Inflammatory macrophage treated with lipopolysaccharide for 1 hour (primary cell): Measurements from ENCODE around the gene TUBG2.

Source experiments
- DNase-seq, 2 donors: peaks; one replicate each; pipeline ENCODE4 v3.0.0-alpha.2; 2020 to 2022

Gene TUBG2

DNA sequence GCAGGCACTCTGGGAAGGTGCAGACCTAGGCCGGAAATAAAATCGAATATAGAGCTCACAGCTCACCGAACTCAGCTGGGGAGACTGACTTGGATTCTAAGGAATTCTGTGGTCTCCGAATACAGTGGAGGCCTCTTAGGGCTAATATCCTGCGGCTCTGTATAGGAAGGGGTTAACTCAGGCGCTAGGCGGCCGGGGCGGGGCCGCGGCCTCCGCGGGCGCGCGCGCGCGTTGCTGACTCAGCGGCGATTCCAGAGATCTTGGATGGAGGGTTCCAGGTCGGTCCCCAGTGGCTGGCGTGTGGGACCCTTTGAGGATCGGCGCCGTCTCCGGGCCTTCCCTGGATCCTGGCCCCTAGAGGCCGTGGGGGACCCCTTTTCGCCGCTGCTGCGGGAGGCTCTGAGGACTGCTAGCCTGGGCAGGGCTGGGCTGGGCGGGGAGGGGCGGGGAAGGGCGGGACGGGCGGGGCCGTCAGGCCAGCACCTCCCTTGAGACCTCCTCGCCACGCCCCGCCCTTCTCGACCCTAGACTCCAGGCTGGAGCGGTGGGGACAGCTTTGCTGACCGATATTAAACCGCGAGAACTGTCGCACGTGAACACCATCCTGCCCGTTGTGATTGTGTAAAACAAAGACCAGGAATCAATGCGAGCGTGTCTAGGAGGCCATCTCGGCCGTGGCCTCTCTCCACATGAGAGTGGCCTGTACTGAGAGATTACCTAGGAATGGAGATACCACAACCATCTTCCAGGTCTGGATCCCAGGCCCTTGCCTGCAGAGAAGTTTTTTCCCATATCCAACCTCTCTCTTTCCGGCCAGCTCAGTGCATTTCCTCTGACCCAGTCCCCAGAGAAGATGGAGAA is 19.1 kb downstream of the TUBG2 start:
- DNase-seq, result peak; percentile 69 to 79

DNA sequence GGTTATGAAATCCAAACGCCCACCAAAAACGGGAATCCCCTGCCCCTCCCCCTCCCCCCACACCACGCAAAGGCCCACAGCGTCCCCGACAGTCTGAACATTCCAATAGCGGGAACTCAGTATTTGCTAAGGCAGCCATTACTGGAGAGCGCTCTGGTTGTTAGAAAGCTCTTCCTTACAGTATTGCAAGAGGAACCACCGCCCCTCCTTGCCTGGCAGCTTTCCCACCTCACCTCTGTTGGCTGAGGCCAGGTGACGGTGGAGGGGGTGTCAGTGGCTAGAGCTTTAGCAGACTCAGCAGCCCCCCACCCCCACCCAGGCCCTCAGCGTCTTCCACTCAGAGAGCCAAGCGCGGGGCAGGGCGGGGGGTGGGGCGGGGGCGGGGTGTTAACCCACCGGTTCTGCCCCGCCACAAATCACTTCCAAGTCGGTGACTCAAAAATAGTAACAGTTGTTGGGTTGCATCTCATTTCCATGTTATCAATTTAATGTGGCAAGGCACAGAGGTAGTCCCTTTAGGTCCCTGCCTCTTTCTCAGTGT is 19.9 kb downstream of the TUBG2 start:
- peak; percentile 73 to 80 for DNase-seq

DNA sequence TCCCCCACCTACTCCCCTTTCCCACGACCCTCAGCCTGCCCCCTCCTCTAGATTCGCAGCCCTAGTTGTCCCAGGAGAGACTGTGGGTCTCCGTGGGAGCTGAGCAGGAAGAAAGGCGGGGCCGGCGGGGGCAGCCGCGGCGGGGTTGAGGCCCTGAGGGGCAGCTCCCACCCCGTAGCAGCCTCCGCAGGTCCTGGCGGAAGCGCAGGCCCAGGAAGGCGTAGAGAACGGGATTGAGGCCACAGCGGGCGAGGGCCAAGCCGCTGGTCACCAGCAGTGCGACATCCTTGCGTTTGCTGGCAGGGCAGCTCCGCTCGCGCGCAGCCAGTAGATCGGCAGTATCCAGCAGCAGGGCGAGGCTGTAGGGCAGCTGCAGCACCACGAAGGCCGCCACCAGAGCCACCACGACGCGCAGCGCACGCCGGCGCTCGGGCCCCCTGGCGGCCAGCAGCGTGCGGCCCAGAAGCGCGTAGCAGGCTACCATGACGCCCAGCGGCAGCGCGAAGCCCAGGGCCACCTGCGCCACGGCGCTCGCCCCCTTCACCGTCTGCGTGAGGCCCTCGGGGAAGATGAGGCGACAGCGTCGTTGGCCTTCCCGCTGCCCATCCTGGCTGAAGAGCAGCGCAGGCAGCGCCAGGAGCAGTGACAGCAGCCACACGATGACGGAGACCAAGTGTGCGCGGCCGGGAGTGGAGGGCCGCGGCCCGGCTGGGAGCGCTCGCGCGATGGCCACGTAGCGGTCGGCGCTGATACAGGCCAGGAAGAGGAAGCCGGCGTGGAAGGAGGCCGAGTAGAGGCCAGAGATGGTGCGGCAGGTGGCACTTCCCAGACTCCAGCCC is 20.6 kb downstream of the TUBG2 start:
- peak; percentile 64 to 75 for DNase-seq

DNA sequence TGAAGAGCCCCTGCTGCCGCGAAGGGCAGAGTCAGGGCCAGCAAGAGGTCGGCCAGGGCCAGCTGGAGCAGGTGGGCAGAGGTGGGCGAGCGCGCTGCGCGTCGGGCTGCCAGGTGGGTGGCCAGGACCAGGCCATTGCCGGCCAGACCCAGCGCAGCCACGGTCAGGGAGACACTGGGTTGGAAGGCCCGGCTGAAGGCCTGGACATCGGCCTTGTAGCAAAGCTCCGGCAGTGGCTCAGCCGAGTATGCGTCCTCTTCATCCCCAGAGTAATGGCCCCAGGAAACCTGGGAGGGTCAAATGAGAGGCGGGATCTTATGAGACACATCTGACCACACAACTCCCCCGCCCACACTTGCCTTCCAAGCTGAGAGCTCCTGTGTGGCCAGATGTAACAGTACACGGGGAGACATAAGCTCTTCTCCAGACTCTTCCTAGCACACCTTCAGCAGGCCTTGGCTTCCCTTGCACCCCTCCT is 21.3 kb downstream of the TUBG2 start:
- no peak for DNase-seq

DNA sequence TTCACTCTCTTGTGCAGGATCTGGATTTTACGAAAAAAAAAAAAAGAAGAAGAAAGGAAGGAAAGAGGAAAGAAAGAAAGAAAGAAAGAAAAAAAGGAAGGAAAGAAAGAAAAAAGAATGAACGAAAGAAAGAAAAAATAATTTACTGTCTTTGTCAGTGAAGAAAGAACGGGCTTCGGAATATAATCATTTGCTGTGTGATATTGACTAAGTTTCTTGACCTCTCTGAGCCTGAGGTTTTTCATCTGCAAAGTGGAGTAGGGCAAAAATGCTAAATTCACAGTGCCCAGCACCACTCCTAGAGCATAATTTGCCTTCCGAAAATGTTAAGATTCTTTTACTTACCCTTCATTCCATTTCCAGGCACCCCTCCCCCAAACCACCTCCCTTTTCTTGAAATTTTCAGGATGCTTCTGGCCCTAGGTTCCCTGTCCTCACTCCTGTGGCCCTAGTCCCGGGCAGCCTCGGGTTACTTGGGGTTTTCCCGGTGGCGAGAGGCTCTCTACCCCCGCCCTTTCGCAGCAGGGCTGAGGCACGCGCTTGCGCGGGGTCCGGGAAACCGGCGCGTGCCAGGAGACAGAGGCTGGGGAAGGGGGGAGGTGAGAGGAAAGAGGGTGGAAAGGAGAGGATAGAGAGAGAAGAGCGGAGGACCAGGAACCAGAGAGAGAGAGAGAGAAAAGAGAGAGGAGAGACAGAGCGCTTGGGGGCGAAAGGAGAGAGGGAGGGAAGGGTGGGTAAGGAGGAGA is 23.1 kb downstream of the TUBG2 start, which contains the start of gene CNTNAP1:
TSS of gene CNTNAP1 (plus strand) at position 556 of the 746 bp plus-strand sequence. CDS start 299 bp downstream, outside the sequence.
- peak; percentile 58 to 68 for DNase-seq

DNA sequence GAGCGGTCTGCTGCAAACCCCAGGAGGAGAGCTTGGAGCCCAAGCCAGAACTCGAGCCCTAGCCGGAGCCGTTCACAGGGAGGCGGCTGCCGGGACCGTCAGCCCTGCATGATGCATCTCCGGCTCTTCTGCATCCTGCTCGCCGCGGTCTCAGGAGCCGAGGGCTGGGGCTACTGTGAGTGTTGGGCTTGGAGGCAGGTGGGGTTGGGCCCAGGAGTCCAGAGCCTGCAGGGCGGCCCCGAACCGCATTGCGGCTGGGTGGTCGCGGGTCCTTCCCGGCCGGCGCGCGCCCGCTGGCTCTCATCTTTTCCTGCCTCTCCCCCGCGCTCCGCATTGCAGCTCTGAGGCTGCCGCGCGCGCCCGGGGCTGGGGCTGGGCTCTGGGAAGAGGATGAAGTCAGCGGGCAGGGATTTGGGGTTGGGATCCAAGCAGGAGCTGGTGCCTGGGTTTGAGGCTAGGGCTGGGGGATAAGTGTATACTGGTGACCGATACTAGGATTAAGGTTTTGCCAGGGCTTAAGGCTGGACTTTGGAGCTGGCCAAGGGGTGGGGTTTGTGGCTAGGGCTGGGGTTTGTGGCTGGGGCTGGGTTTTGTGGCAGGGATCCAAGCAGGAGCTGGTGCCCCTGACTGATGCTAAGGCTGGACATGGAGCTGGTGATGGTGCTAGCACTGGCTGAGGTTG is 23.8 kb downstream of the TUBG2 start:
- no peak for DNase-seq

DNA sequence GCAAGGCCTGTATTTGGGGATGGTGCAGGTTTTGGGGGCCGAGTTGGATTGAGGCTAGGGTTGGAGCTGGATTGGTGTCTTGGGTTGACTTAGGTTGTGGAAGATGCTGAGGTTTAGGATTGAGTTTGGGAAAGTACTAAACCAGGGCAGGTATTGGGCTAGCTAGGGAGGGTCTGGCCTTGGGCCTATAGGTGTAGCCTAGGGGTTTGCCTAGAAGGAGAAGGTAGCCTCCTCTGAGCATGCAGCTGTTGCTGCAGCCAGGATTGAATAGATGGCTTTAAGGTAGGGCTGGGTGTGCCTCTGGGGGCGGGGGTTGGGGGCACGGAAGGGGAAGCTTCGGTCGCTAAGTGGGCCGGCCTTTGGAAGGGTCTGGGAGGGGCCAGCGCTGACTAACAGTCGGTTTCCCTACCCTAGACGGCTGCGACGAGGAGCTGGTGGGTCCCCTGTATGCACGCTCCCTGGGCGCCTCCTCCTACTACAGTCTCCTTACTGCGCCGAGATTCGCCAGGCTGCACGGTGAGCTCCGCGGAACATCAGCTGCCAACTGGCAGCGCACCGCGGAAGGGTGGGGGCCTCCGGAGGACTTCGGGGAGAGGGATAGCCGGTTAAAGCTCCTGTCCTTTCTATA is 24.4 kb downstream of the TUBG2 start:
- DNase-seq, result no peak

DNA sequence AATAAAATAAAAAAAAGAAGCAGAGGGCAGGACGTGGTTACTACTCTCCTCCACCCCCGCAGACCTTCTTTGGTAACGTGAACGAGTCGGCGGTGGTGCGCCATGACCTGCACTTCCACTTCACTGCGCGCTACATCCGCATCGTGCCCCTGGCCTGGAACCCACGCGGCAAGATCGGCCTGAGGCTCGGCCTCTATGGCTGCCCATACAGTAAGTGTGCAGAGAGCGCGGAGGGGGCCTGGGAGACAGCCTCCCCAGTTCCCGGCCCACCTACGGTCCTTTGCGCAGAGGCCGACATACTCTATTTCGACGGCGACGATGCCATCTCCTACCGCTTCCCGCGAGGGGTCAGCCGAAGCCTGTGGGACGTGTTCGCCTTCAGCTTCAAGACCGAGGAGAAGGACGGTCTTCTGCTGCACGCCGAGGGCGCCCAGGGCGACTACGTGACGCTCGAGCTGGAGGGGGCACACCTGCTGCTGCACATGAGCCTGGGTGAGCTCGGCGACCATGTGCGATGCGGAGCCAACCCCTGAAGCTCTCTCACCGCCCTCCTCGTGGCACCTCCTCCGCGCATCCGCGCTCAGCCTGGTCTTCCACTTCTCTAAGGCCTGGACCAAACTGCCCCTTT is 26.0 kb downstream of the TUBG2 start:
- no peak for DNase-seq

DNA sequence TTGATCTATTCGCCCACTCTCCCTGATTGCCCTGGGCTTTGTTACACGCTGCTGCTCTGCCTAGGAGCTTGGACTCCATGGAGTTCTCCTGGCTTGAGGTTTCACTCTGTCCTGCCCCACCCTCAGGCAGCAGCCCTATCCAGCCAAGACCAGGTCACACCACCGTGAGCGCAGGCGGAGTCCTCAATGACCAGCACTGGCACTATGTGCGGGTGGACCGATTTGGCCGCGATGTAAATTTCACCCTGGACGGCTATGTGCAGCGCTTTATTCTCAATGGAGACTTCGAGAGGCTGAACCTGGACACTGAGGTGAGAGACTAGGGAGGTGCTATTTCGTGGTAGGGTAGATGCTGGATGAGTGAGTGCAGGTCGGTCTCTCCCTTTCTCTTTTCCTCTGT is 26.7 kb downstream of the TUBG2 start:
- no peak for DNase-seq

DNA sequence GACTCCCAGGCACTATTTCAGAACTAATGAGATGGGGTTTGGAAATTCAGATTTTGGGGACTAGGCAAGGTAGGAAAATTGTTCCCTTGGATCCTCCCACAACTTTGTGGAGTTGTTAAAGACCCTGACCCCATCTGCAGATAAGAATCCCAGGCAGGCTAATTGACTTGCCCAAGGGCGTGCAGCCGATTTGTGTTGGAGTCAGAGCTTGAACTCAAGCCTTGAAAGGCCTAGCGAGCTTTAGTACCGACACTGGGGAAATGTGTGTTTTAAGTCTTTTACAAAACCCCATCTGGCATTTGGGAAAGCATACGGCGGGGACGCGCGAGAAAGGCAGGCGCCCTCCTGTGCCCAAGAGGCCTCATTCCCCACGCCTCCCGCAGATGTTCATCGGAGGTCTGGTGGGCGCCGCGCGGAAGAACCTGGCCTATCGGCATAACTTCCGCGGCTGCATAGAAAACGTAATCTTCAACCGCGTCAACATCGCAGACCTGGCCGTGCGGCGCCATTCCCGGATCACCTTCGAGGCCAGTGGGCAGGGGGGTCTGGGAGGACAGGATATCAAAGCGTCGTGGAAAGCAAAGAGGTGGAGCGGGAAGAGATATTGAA is 27.5 kb downstream of the TUBG2 start:
- DNase-seq, result no peak

DNA sequence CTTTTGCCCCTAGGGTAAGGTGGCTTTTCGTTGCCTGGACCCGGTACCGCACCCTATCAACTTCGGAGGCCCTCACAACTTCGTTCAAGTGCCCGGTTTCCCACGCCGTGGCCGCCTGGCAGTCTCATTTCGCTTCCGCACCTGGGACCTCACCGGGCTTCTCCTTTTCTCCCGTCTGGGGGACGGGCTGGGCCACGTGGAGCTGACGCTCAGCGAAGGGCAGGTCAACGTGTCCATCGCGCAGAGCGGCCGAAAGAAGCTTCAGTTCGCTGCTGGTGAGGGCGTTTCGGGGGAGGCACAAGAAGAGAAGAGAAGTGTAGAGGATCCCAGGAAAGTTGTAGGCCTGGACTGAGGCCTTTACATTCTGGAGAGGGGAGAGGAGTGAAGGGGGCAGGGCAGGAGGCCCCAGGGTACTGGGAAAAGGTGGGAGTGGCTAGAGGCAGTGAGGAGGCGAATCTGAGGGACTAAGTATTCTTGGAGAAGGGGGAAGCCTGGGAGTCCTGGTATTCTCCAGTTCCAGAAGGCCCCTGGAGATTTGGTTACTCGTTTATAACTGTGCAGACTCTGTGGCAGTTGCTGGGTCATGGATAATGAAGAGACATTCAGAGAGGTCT is 28.7 kb downstream of the TUBG2 start:
- no peak for DNase-seq

DNA sequence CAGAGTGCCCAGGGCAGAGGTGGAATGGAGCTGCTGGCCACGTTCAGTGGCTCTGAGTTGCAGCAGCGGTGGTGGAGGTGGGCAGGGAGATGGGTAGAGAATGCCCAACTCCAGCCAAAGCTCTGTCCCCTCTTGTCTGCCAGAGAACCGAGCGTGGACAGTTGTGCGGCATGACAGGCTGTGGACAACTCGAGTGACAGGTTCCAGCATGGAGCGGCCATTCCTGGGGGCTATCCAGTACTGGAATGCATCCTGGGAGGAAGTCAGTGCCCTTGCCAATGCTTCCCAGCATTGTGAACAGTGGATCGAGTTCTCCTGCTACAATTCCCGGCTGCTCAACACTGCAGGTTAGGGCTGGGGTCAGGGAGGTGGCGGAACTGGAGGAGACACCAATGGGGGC is 31.5 kb downstream of the TUBG2 start:
- DNase-seq, result no peak

DNA sequence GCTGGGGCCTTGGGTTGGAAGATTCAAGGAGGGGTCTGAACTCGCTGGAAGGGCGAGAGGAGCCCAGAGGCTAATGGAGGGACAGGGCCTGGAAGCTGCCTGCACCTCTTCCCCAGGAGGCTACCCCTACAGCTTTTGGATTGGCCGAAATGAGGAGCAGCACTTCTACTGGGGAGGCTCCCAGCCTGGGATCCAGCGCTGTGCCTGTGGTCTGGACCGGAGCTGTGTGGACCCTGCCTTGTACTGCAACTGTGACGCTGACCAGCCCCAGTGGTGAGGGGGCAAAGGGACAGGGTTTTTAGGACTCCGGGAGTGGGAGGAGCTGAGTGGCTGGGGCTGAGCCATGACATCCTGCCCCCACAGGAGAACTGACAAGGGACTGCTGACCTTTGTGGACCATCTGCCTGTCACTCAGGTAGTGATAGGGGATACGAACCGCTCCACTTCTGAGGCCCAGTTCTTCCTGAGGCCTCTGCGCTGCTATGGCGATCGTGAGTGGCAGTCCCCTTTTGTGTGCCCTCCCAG is 32.0 kb downstream of the TUBG2 start:
- no peak for DNase-seq

DNA sequence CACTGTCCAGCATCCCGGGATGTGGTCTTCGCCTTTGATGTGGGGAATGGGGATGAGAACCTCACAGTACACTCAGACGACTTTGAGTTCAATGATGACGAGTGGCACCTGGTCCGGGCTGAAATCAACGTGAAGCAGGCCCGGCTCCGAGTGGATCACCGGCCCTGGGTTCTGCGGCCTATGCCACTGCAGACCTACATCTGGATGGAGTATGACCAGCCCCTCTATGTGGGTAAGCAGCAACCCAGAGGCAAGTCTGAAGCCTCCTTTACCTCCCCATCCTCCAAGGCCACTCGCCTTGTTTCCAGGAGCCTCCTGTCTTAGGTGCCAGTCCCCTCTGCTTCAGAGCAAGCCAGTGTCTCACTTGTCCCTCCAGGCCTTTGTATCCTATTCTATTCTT is 33.4 kb downstream of the TUBG2 start:
- DNase-seq, result no peak

DNA sequence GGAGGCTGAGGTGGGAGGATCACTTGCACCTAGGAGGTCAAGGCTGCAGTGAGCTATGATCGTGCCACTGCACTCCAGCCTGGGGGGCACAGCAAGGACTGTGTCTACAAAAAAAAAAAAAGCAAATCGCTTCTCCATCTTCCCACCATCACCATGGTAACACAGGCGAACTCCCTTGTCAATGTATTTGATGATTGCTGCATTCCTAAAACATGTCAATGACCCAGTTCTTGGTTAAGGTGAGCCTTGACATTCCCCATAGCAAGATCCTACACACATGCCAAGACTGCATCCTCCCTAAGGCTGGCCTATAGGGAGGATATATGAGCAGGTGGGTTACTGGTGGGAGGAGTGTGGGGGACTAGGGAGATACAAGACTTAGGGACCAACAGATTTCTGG is 35.4 kb downstream of the TUBG2 start:
- no peak for DNase-seq

DNA sequence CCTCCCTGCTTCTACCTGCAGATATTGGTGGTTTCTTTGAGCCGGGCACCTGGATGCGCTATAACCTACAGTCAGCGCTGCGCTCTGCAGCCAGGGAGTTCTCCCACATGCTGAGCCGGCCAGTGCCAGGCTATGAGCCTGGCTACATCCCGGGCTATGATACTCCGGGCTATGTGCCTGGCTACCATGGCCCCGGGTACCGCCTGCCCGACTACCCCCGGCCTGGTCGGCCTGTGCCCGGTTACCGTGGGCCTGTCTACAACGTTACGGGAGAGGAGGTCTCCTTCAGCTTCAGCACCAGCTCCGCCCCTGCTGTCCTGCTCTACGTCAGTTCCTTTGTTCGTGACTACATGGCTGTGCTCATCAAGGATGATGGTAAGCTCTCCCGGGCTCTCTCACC is 36.4 kb downstream of the TUBG2 start:
- DNase-seq, result no peak

DNA sequence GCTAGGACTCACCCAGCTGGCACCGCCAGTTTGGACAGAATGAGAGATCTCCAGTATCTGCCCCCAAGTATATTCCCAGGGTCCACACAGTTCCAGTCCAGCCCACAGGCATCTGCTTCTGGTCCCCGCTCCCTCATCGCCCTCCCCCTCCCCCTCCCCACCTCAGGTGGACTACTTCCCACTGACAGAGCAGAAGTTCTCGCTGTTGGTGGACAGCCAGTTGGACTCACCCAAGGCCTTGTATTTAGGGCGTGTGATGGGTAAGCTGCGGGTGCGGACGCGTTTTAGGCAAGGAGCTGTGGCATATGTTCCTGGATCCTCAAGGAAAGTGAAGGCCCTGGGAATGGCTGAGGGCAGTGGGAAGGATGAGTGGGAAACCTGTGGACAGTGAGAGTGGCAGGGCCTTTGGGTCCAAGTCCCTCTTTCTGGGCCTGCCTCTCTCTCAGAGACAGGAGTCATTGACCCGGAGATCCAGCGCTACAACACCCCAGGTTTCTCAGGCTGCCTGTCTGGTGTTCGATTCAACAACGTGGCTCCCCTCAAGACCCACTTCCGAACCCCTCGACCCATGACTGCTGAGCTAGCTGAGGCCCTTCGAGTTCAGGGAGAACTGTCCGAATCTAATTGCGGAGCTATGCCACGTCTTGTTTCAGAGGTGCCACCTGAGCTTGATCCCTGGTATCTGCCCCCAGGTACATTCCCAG is 38.2 kb downstream of the TUBG2 start:
- no peak for DNase-seq

DNA sequence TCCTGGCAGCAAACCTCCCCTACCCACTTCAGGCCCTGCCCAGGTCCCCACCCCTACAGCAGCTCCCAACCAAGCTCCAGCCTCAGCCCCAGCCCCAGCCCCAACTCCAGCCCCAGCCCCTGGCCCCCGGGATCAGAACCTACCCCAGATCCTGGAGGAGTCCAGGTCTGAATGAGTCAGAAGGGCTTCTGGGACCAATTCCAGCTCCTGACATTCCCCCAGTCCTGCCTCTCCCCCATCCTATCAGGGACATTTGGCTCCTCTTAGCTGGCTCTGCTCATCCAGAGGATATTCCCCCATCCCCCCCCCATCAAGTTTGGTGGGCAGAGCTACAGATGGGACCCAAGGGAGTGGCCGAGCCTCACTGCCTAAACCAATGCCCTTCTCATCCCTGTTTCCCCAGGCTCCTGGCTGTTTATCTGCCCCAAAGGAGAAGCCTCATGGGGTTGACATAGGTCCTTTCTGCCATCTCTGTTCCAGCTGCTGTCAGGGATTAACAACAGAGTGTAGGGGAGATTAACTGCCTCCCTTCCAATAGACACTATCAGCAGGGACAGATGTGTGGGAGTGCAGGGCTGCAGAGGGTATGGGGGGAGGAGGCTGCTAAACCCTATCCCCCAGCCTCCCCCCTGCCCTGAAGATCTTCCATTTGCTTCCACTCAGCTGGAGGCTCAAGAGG is 39.8 kb downstream of the TUBG2 start:
- DNase-seq, result no peak

DNA sequence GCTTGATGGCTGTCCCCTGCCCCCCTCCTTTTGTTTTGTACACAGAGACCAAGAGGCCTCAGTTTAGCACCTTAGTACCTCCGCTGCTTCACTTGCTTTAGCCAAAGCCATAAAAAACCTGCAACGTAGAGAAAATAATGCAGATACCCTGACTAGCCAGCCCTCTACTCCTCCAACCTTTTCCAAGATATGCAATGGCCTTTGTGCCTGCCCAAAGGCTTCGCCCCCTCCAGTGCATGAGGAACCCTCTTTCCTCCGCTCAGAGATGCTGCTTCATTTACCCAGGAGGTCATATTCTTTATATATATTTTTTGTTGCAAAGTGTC is 40.3 kb downstream of the TUBG2 start:
- no peak for DNase-seq
